Osteocyte (in vitro differentiated cells): ENCODE measurements around the gene HS3ST4. TPM values are rescaled to one million over a fixed set of nuclear protein-coding genes. Genes with fewer than 3 reads are reported as not detected.

Experiments used
- DNase-seq: peaks from one replicate; pipeline ENCODE4 v3.0.0; 2021; ENCODE audit warnings: mixed read lengths; ENCODE audit not compliant: unreplicated experiment; ENCODE audit errors: extremely low spot score
- H3K27ac Mint-ChIP-seq: one replicate; pipeline ENCODE4 v1.8.0; 2021; ENCODE audit warnings: mild to moderate bottlenecking, mixed read lengths; ENCODE audit not compliant: unreplicated experiment
- H3K27me3 Mint-ChIP-seq: one replicate; pipeline ENCODE4 v1.8.0; 2021; ENCODE audit warnings: mixed read lengths; ENCODE audit not compliant: unreplicated experiment
- H3K36me3 Mint-ChIP-seq: one replicate; pipeline ENCODE4 v1.8.0; 2021; ENCODE audit warnings: mixed read lengths; ENCODE audit not compliant: unreplicated experiment
- H3K4me1 Mint-ChIP-seq: one replicate; pipeline ENCODE4 v1.8.0; 2021; ENCODE audit warnings: mixed read lengths; ENCODE audit not compliant: unreplicated experiment
- H3K4me3 Mint-ChIP-seq: one replicate; pipeline ENCODE4 v1.8.0; 2021; ENCODE audit warnings: mild to moderate bottlenecking, moderate library complexity, mixed read lengths; ENCODE audit not compliant: unreplicated experiment
- H3K9me3 Mint-ChIP-seq: one replicate; pipeline ENCODE4 v1.8.0; 2021; ENCODE audit warnings: mixed read lengths; ENCODE audit not compliant: unreplicated experiment
- CTCF ChIP-seq: fragments of 200-600 bp; sonication (generic); IDR thresholded peaks from 2 replicates; pipeline ENCODE4 v1.5.0; 2021; ENCODE audit warnings: antibody characterized with exemption, mild to moderate bottlenecking, moderate library complexity
- total RNA-seq: library from RNA; stranded (reverse); gene quantifications from 2 replicates; pipeline ENCODE4 v1.2.1, GENCODE V29; 2021

HS3ST4 gene
- total RNA-seq, 1 donor from 2014 or later, result not detected

- H3K27ac Mint-ChIP-seq, result no peak overlapping the region
- no peak for DNase-seq
- no peak overlapping the region for H3K4me3 Mint-ChIP-seq
These were observed 204.7 kb downstream of the HS3ST4 start for GRCh38 chr16:25896411-25896810.

GRCh38 chr16:25897702-25898101 is 205.9 kb downstream of the HS3ST4 start:
- no peak for TF ChIP-seq CTCF
- H3K9me3 Mint-ChIP-seq, result peaks cover 33% of the 10 kb centered on the region
- no peak overlapping the region for H3K27ac Mint-ChIP-seq
- H3K36me3 Mint-ChIP-seq, result no peaks in the 10 kb centered on the region
- H3K4me3 Mint-ChIP-seq, result no peak overlapping the region
- H3K27me3 Mint-ChIP-seq, result no peaks in the 10 kb centered on the region
- no peak for DNase-seq
- no peaks in the 10 kb centered on the region for H3K4me1 Mint-ChIP-seq

More at GRCh38 chr16:25896411-25896810, 204.7 kb downstream of the HS3ST4 start:
- Mint-ChIP-seq H3K4me1 (no peaks in the 10 kb centered on the region), H3K9me3 (peaks cover 32% of the 10 kb centered on the region), H3K36me3 (no peaks in the 10 kb centered on the region), H3K27me3 (no peaks in the 10 kb centered on the region)
- no peak for TF ChIP-seq CTCF

DNA sequence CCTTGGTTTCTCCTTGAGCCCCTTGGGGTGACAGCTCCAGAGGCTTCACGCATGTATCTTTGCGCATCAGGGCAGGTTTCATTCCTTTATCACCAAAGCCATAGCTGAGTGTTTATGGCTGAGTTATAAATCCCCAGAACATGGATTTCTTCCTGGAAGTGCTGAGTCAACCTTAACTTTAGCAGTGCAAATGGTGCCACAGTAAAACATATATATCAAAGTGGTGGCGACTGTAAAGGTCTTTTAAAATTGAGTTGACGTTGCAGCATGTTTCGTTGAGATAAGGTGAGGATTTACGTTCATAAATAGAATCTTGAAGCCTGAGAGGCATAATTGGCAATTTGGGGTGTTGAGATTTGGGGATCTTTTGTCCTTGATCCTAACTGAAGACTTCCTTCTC is 214.1 kb downstream of the HS3ST4 start:
- H3K9me3 Mint-ChIP-seq, result peaks cover 39% of the 10 kb centered on the region
- no peak for DNase-seq
- H3K27ac Mint-ChIP-seq, result no peak overlapping the region
- H3K4me3 Mint-ChIP-seq, result no peak overlapping the region
- no peak for TF ChIP-seq CTCF
- H3K36me3 Mint-ChIP-seq, result no peaks in the 10 kb centered on the region
- no peaks in the 10 kb centered on the region for H3K4me1 Mint-ChIP-seq
- no peaks in the 10 kb centered on the region for H3K27me3 Mint-ChIP-seq

DNA sequence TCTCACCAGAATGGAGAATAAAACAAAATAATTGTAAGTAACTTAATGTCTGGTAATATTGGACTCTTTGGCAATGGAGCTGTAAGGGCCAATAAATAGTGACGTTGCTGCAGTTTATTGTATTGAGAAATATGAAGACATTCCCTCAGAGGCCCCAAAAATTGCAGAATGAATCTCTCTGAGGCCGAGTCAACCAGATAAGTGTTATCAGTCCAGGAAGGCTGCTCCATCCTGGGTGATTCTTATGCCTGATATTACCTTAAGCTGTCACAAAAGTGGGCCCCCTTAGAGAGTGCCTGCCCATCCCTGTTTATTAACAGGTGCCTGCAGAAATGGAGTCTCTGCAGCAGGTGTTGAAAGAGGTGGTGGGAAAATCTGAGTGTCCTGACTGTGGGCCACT is 219.2 kb downstream of the HS3ST4 start:
- DNase-seq, result no peak
- no peaks in the 10 kb centered on the region for H3K4me1 Mint-ChIP-seq
- no peaks in the 10 kb centered on the region for H3K27me3 Mint-ChIP-seq
- H3K27ac Mint-ChIP-seq, result no peak overlapping the region
- H3K9me3 Mint-ChIP-seq, result peaks cover 9% of the 10 kb centered on the region
- no peak for TF ChIP-seq CTCF
- H3K36me3 Mint-ChIP-seq, result no peaks in the 10 kb centered on the region
- no peak overlapping the region for H3K4me3 Mint-ChIP-seq

- TF ChIP-seq CTCF, result no peak
- peaks cover 9% of the 10 kb centered on the region for H3K9me3 Mint-ChIP-seq
- H3K4me3 Mint-ChIP-seq, result no peak overlapping the region
- H3K36me3 Mint-ChIP-seq, result no peaks in the 10 kb centered on the region
- DNase-seq, result no peak
- no peaks in the 10 kb centered on the region for H3K4me1 Mint-ChIP-seq
- H3K27me3 Mint-ChIP-seq, result no peaks in the 10 kb centered on the region
- no peak overlapping the region for H3K27ac Mint-ChIP-seq
These were observed 220.6 kb downstream of the HS3ST4 start for GRCh38 chr16:25912321-25912720.
